ENCODE measurements around the gene HSD17B13.

DNA sequence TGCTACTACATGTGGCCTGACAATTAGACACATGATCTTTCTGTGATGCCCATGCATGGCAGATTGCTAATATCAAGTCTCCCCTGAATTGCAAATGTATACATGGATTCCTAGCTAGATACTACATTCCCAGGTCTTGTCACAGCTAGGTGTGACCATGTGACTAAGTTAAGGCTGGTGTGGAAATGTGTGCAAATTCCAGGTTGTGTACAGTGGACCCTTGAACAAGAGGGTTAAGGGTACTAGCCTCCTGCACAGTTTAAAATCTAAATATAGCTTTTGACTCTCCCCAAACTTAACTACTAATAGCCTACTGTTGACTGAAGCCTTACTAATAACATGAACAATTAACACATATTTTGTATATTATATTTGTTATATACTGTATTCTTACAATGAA is 48.4 kb downstream of the HSD17B13 start:
- TF ChIP-seq POLR2A (IDR thresholded peaks at IDR 0.05; ENCODE audit: extremely low read depth, insufficient read length) (no peak), MYC (IDR thresholded peaks at IDR 0.05; ENCODE audit: low read depth, low read length) (no peak)
- TF ChIP-seq, protein P1, sequence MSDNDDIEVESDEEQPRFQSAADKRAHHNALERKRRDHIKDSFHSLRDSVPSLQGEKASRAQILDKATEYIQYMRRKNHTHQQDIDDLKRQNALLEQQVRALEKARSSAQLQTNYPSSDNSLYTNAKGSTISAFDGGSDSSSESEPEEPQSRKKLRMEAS (IDR thresholded peaks at IDR 0.05; ENCODE audit: low read depth, low read length): no peak
